ENCODE measurements around the gene FKBP4. TPM values are rescaled to one million over a fixed set of nuclear protein-coding genes. Genes with fewer than 3 reads are reported as not detected.

FKBP4 gene
- total RNA-seq, 3 donors from 2014 or later: 296 to 336 (median 319) TPM

- no peaks in the 10 kb centered on the region for H3K9me3 Mint-ChIP-seq
- peaks cover 2% of the 10 kb centered on the region for H3K4me1 Mint-ChIP-seq (ENCODE audit: low read depth)
- no peak overlapping the region for H3K4me3 Mint-ChIP-seq
- no peak for ATAC-seq
- DNase-seq: no peak
- peaks cover 28% of the 10 kb centered on the region for H3K36me3 Mint-ChIP-seq (ENCODE audit: insufficient read depth)
- no peaks in the 10 kb centered on the region for H3K27me3 Mint-ChIP-seq (ENCODE audit: low read depth)
Observed at GRCh38 chr12:2835691-2836403, 41.1 kb downstream of the FKBP4 start.

- Mint-ChIP-seq H3K4me1 (ENCODE audit: low read depth) (peaks cover 2% of the 10 kb centered on the region), H3K4me3 (no peak overlapping the region), H3K9me3 (no peaks in the 10 kb centered on the region), H3K36me3 (ENCODE audit: insufficient read depth) (peaks cover 27% of the 10 kb centered on the region), H3K27me3 (ENCODE audit: low read depth) (no peaks in the 10 kb centered on the region)
- ATAC-seq: no peak
- DNase-seq: no peak
Observed at GRCh38 chr12:2836574-2836973, 41.8 kb downstream of the FKBP4 start.

GRCh38 chr12:2841056-2841650 lies 46.4 kb downstream of the FKBP4 start:
- no peaks in the 10 kb centered on the region for H3K9me3 Mint-ChIP-seq
- H3K4me3 Mint-ChIP-seq: no peak overlapping the region
- no peaks in the 10 kb centered on the region for H3K4me1 Mint-ChIP-seq (ENCODE audit: low read depth)
- no peaks in the 10 kb centered on the region for H3K27me3 Mint-ChIP-seq (ENCODE audit: low read depth)
- ATAC-seq (no peak), DNase-seq (no peak)
- H3K36me3 Mint-ChIP-seq (ENCODE audit: insufficient read depth): peaks cover 33% of the 10 kb centered on the region

- no peaks in the 10 kb centered on the region for H3K4me1 Mint-ChIP-seq (ENCODE audit: low read depth)
- no peaks in the 10 kb centered on the region for H3K9me3 Mint-ChIP-seq
- DNase-seq (no peak), ATAC-seq (no peak)
- H3K27me3 Mint-ChIP-seq (ENCODE audit: low read depth): no peaks in the 10 kb centered on the region
- H3K36me3 Mint-ChIP-seq (ENCODE audit: insufficient read depth): peaks cover 30% of the 10 kb centered on the region
- no peak overlapping the region for H3K4me3 Mint-ChIP-seq
Observed at GRCh38 chr12:2842948-2843347, 48.2 kb downstream of the FKBP4 start.

- Mint-ChIP-seq H3K4me1 (ENCODE audit: low read depth) (no peaks in the 10 kb centered on the region), H3K9me3 (no peaks in the 10 kb centered on the region), H3K36me3 (ENCODE audit: insufficient read depth) (peaks cover 18% of the 10 kb centered on the region), H3K4me3 (no peak overlapping the region), H3K27me3 (ENCODE audit: low read depth) (no peaks in the 10 kb centered on the region)
- DNase-seq: no peak
- ATAC-seq: no peak
Observed at GRCh38 chr12:2844786-2845185, 50.0 kb downstream of the FKBP4 start.

- Mint-ChIP-seq H3K36me3 (ENCODE audit: insufficient read depth) (peaks cover 17% of the 10 kb centered on the region), H3K27me3 (ENCODE audit: low read depth) (no peaks in the 10 kb centered on the region), H3K4me3 (no peak overlapping the region), H3K4me1 (ENCODE audit: low read depth) (no peaks in the 10 kb centered on the region), H3K9me3 (no peaks in the 10 kb centered on the region)
- ATAC-seq (no peak), DNase-seq (no peak)
Observed at GRCh38 chr12:2845280-2845679, 50.5 kb downstream of the FKBP4 start.

GRCh38 chr12:2851931-2852330 lies 57.2 kb downstream of the FKBP4 start:
- Mint-ChIP-seq H3K36me3 (ENCODE audit: insufficient read depth) (peaks cover 11% of the 10 kb centered on the region), H3K4me1 (ENCODE audit: low read depth) (peaks cover 1% of the 10 kb centered on the region), H3K27me3 (ENCODE audit: low read depth) (no peaks in the 10 kb centered on the region), H3K9me3 (no peaks in the 10 kb centered on the region), H3K4me3 (no peak overlapping the region)
- no peak for ATAC-seq
- DNase-seq: no peak

- no peak overlapping the region for H3K4me3 Mint-ChIP-seq
- H3K4me1 Mint-ChIP-seq (ENCODE audit: low read depth): peaks cover 1% of the 10 kb centered on the region
- peaks cover 9% of the 10 kb centered on the region for H3K36me3 Mint-ChIP-seq (ENCODE audit: insufficient read depth)
- H3K27me3 Mint-ChIP-seq (ENCODE audit: low read depth): no peaks in the 10 kb centered on the region
- ATAC-seq (peak; percentile 70), DNase-seq (peak; percentile 42)
- no peaks in the 10 kb centered on the region for H3K9me3 Mint-ChIP-seq
Observed at GRCh38 chr12:2853626-2854025, 58.9 kb downstream of the FKBP4 start.

Other genes with a start within 250 kb of the FKBP4 start
- gene ITFG2, start 17.7 kb downstream of the FKBP4 start, total RNA-seq: 10 to 100 TPM; 39.7 to 46.9 (median 45.0) TPM
- gene NRIP2, start 40.1 kb downstream of the FKBP4 start, total RNA-seq: not detected
- not detected for gene TEX52, start 62.1 kb downstream of the FKBP4 start, total RNA-seq
- gene FOXM1, start 82.2 kb downstream of the FKBP4 start, total RNA-seq: 10 to 100 TPM in 1 of 3 donors, 1 to 10 TPM in 2; 9.1 to 12.8 (median 9.3) TPM
- gene RHNO1, start 82.3 kb downstream of the FKBP4 start, total RNA-seq: 10 to 100 TPM; 20.1 to 22.6 (median 20.3) TPM
- 1 to 10 TPM; 7.0 to 8.6 (median 7.4) TPM for gene TULP3, start 95.9 kb downstream of the FKBP4 start, total RNA-seq
- gene TEAD4, start 164.4 kb downstream of the FKBP4 start, total RNA-seq: 1 to 10 TPM; 2.7 to 4.1 (median 3.7) TPM